IMR-90 (cell line): ENCODE results near the gene VPS11.

Experiments
- CEBPB ChIP-seq: IDR thresholded peaks from 2 replicates; pipeline ENCODE4 v1.6.1; 2012; ENCODE audit warnings: low read depth, low read length, improper control_type of control experiment
- CHD1 ChIP-seq: IDR thresholded peaks from 2 replicates; pipeline ENCODE4 v1.6.1; 2012; ENCODE audit warnings: low read depth, low read length, improper control_type of control experiment
- CTCF ChIP-seq: conservative IDR thresholded peaks from 2 replicates; pipeline ENCODE4 v1.5.1; 2012; ENCODE audit warnings: mild to moderate bottlenecking, low read depth, low read length, improper control_type of control experiment
- MXI1 ChIP-seq: IDR thresholded peaks from 2 replicates; pipeline ENCODE4 v1.6.1; 2012; ENCODE audit warnings: low read depth, mild to moderate bottlenecking, low read length, moderate library complexity, borderline replicate concordance
- NFE2L2 ChIP-seq: fragments of 150-350 bp; IDR thresholded peaks from 2 replicates; pipeline ENCODE4 v1.6.1; 2016; ENCODE audit warnings: low read depth, mild to moderate bottlenecking, low read length
- POLR2A ChIP-seq: IDR thresholded peaks from 2 replicates; pipeline ENCODE4 v1.6.1; 2012; ENCODE audit warnings: mild to moderate bottlenecking, low read depth, low read length
- RAD21 ChIP-seq: IDR thresholded peaks from 2 replicates; pipeline ENCODE4 v1.6.1; 2012; ENCODE audit warnings: low read length, improper control_type of control experiment

- TF ChIP-seq CTCF (no peak), RAD21 (no peak), POLR2A (no peak), CHD1 (no peak), NFE2L2 (no peak), CEBPB (no peak), MXI1 (no peak)
Measured at GRCh38 chr11:119081682-119082260, 14.2 kb downstream of the VPS11 start.
